Measurements from ENCODE around the gene C9orf152.

Gene C9orf152

GRCh38 chr9:110157823-110158664 lies 49.9 kb downstream of the C9orf152 start:
- H3K27ac ChIP-seq (ENCODE audit: low read length): no peak overlapping the region
- no peaks in the 10 kb centered on the region for H3K27me3 ChIP-seq (ENCODE audit: control insufficient read depth, insufficient read depth, low read length)
- no peak for DNase-seq (ENCODE audit: low read depth, low spot score)
- H3K4me1 ChIP-seq (ENCODE audit: control insufficient read depth, insufficient read depth, low read length): no peaks in the 10 kb centered on the region
- no peaks in the 10 kb centered on the region for H3K36me3 ChIP-seq (ENCODE audit: control insufficient read depth, insufficient read depth, low read length)
- no CpG with 5 or more reads among the region's 9 CpGs for WGBS (ENCODE audit: insufficient coverage, insufficient read length)
- no peaks in the 10 kb centered on the region for H3K9me3 ChIP-seq (ENCODE audit: control insufficient read depth, insufficient read depth, low read length)
- no peak overlapping the region for H3K4me3 ChIP-seq (ENCODE audit: low read length)

- no peaks in the 10 kb centered on the region for H3K27me3 ChIP-seq (ENCODE audit: control insufficient read depth, insufficient read depth, low read length)
- H3K27ac ChIP-seq (ENCODE audit: low read length): no peak overlapping the region
- H3K36me3 ChIP-seq (ENCODE audit: control insufficient read depth, insufficient read depth, low read length): no peaks in the 10 kb centered on the region
- no peaks in the 10 kb centered on the region for H3K9me3 ChIP-seq (ENCODE audit: control insufficient read depth, insufficient read depth, low read length)
- DNase-seq (ENCODE audit: low read depth, low spot score): no peak
- H3K4me1 ChIP-seq (ENCODE audit: control insufficient read depth, insufficient read depth, low read length): no peaks in the 10 kb centered on the region
- WGBS (ENCODE audit: insufficient coverage, insufficient read length): no CpG with 5 or more reads among the region's 4 CpGs
- H3K4me3 ChIP-seq (ENCODE audit: low read length): no peak overlapping the region
Measured at GRCh38 chr9:110156902-110157301, 51.1 kb downstream of the C9orf152 start.

GRCh38 chr9:110156416-110156815 lies 51.5 kb downstream of the C9orf152 start:
- no peaks in the 10 kb centered on the region for H3K27me3 ChIP-seq (ENCODE audit: control insufficient read depth, insufficient read depth, low read length)
- H3K4me1 ChIP-seq (ENCODE audit: control insufficient read depth, insufficient read depth, low read length): no peaks in the 10 kb centered on the region
- no peak overlapping the region for H3K4me3 ChIP-seq (ENCODE audit: low read length)
- H3K36me3 ChIP-seq (ENCODE audit: control insufficient read depth, insufficient read depth, low read length): no peaks in the 10 kb centered on the region
- H3K27ac ChIP-seq (ENCODE audit: low read length): no peak overlapping the region
- WGBS (ENCODE audit: insufficient coverage, insufficient read length): no CpG with 5 or more reads among the region's 9 CpGs
- no peaks in the 10 kb centered on the region for H3K9me3 ChIP-seq (ENCODE audit: control insufficient read depth, insufficient read depth, low read length)
- no peak for DNase-seq (ENCODE audit: low read depth, low spot score)

DNA sequence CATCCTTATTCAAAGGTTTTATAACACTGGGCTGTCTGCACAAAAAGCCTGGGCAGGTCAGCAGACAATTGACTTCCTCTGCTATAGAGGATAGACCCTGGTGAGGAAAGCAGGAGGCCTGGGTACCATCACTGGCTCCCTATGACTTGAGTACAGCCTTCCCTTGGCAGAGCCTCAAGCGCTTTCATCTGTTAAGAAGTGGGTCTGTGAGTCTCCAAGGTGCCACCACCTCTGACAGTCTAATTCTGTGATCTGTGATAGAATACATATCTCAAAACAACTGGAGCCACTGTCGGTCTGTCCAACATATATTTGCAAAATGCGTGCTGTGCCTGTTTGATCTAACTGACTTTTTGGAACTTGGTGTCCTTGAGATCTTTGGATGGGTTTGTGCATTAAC lies 52.2 kb downstream of the C9orf152 start:
- no peaks in the 10 kb centered on the region for H3K27me3 ChIP-seq (ENCODE audit: control insufficient read depth, insufficient read depth, low read length)
- no peak overlapping the region for H3K27ac ChIP-seq (ENCODE audit: low read length)
- DNase-seq (ENCODE audit: low read depth, low spot score): no peak
- H3K4me1 ChIP-seq (ENCODE audit: control insufficient read depth, insufficient read depth, low read length): no peaks in the 10 kb centered on the region
- H3K36me3 ChIP-seq (ENCODE audit: control insufficient read depth, insufficient read depth, low read length): no peaks in the 10 kb centered on the region
- H3K9me3 ChIP-seq (ENCODE audit: control insufficient read depth, insufficient read depth, low read length): no peaks in the 10 kb centered on the region
- H3K4me3 ChIP-seq (ENCODE audit: low read length): no peak overlapping the region
- WGBS (ENCODE audit: insufficient coverage, insufficient read length): no CpG with 5 or more reads among the region's 3 CpGs

- no CpG with 5 or more reads among the region's 2 CpGs for WGBS (ENCODE audit: insufficient coverage, insufficient read length)
- H3K36me3 ChIP-seq (ENCODE audit: control insufficient read depth, insufficient read depth, low read length): no peaks in the 10 kb centered on the region
- no peak overlapping the region for H3K4me3 ChIP-seq (ENCODE audit: low read length)
- no peak overlapping the region for H3K27ac ChIP-seq (ENCODE audit: low read length)
- no peak for DNase-seq (ENCODE audit: low read depth, low spot score)
- H3K9me3 ChIP-seq (ENCODE audit: control insufficient read depth, insufficient read depth, low read length): no peaks in the 10 kb centered on the region; the same call in 1 of the 2 replicates
- H3K27me3 ChIP-seq (ENCODE audit: control insufficient read depth, insufficient read depth, low read length): no peaks in the 10 kb centered on the region
- H3K4me1 ChIP-seq (ENCODE audit: control insufficient read depth, insufficient read depth, low read length): no peaks in the 10 kb centered on the region
Measured at GRCh38 chr9:110153431-110153830, 54.5 kb downstream of the C9orf152 start.

- DNase-seq (ENCODE audit: low read depth, low spot score): no peak
- Histone ChIP-seq H3K9me3 (ENCODE audit: control insufficient read depth, insufficient read depth, low read length) (no peaks in the 10 kb centered on the region; the same call in 1 of the 2 replicates), H3K27me3 (ENCODE audit: control insufficient read depth, insufficient read depth, low read length) (no peaks in the 10 kb centered on the region), H3K4me3 (ENCODE audit: low read length) (no peak overlapping the region), H3K27ac (ENCODE audit: low read length) (no peak overlapping the region), H3K4me1 (ENCODE audit: control insufficient read depth, insufficient read depth, low read length) (no peaks in the 10 kb centered on the region), H3K36me3 (ENCODE audit: control insufficient read depth, insufficient read depth, low read length) (no peaks in the 10 kb centered on the region)
- WGBS (ENCODE audit: insufficient coverage, insufficient read length): no CpG with 5 or more reads among the region's 3 CpGs
Measured at GRCh38 chr9:110152704-110153374, 55.1 kb downstream of the C9orf152 start.
